GM13977 (cell line): Measurements from ENCODE around the gene INPP5D.

Source experiments
- DNase-seq: peaks from one replicate; pipeline ENCODE4 v3.0.0; 2012; ENCODE audit warnings: low spot score
- in situ Hi-C: fragments of 300-500 bp; cut with MboI; formaldehyde crosslinking; loops from one replicate; pipeline ENCODE4 v1.12.0; 2022; ENCODE audit warnings: low sequenced_read_pairs, low pct_unique_long_range_greater_than_20kb, mixed read lengths, inconsistent platforms; ENCODE audit not compliant: unreplicated experiment
- TF ChIP-seq, protein P1 (sequence below): IDR thresholded peaks from 2 replicates; pipeline ENCODE4 v1.5.1; 2012; ENCODE audit warnings: mild to moderate bottlenecking, control low read depth; ENCODE audit not compliant: insufficient read depth; ENCODE audit errors: extremely low read depth, missing control alignments

INPP5D gene

DNA sequence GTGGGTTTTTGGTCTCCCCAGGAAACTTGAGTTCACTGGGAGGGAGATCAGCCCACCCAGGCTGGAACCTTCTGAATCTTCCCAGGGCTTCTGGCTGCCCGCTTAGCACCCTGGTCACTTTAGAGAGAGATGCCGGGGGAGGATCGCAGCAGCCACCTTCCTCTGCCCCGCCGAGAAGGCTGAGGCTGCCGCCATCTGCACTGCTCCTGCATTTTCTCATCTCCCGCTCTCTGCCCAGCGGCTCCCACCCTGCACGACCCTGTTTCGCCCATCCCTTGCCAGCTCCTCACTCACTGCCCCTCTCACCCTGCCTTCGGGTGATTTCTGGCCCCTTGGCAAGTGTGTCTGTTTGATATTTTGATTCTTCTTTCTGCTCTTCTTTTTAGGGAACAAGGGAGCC, 108.8 kb downstream of the INPP5D start:
- in situ Hi-C loops = no loop called here
- TF ChIP-seq, protein P1, sequence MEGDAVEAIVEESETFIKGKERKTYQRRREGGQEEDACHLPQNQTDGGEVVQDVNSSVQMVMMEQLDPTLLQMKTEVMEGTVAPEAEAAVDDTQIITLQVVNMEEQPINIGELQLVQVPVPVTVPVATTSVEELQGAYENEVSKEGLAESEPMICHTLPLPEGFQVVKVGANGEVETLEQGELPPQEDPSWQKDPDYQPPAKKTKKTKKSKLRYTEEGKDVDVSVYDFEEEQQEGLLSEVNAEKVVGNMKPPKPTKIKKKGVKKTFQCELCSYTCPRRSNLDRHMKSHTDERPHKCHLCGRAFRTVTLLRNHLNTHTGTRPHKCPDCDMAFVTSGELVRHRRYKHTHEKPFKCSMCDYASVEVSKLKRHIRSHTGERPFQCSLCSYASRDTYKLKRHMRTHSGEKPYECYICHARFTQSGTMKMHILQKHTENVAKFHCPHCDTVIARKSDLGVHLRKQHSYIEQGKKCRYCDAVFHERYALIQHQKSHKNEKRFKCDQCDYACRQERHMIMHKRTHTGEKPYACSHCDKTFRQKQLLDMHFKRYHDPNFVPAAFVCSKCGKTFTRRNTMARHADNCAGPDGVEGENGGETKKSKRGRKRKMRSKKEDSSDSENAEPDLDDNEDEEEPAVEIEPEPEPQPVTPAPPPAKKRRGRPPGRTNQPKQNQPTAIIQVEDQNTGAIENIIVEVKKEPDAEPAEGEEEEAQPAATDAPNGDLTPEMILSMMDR = no peak
- DNase-seq = no peak

DNA sequence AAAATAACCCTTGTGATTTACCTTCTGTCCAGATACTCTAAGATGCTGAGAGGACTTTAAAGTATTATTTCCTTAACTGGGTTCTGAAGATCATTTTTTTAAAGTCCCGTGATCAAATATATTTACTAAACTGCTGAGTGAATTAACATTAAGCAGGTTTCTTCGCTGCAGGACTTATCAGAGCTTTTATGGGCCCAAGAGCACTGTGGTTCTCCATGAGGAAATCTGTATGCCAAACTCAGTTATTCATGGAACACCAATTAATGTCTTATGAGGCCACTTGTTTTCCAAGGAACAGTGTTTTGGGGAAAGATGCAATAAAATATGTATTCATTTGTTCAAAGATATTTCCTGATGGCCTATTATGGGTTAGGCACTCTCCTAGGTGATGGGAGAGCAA, 111.2 kb downstream of the INPP5D start:
- DNase-seq = no peak
- TF ChIP-seq, protein P1 = no peak
- in situ Hi-C loops = no loop called here

DNA sequence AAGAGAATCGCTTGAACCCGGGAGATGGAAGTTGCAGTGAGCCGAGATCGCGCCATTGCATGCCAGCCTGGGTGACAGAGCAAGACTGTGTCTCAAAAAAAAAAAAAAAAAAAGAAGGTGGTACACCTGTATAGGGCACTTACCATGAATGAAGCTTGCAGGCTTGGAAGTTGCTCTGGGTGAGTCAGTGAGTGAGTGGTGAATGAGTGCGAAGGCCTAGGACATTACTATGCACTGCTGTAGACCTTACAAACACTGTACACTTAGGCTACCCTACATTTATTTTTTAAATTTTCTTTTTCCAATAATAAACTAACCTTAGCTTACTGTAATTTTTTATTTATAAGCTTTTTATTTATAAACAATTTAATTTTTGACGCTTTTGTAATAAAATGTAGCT, 113.0 kb downstream of the INPP5D start:
- TF ChIP-seq, protein P1 = no peak
- no peak for DNase-seq
- in situ Hi-C loops = no loop called here

DNA sequence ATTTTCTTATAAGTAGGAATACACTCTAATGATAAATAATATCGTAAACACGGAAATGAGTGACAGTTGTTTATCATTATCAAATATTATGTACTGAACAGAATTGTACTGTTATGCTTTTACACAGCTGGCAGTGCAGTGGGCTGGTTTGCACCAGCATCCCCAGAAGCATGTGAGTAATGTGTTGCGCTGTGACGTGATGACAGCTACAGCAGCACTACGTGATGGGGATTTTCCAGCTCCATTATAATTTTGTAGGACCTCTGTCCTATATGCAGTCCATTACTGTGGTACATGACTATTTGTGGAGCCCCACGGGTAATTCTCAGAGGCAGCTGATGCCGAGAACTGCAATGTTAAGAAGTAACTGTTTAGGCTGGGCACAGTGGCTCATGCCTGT, 114.0 kb downstream of the INPP5D start:
- in situ Hi-C loops = no loop called here
- no peak for DNase-seq
- TF ChIP-seq, protein P1 = no peak

DNA sequence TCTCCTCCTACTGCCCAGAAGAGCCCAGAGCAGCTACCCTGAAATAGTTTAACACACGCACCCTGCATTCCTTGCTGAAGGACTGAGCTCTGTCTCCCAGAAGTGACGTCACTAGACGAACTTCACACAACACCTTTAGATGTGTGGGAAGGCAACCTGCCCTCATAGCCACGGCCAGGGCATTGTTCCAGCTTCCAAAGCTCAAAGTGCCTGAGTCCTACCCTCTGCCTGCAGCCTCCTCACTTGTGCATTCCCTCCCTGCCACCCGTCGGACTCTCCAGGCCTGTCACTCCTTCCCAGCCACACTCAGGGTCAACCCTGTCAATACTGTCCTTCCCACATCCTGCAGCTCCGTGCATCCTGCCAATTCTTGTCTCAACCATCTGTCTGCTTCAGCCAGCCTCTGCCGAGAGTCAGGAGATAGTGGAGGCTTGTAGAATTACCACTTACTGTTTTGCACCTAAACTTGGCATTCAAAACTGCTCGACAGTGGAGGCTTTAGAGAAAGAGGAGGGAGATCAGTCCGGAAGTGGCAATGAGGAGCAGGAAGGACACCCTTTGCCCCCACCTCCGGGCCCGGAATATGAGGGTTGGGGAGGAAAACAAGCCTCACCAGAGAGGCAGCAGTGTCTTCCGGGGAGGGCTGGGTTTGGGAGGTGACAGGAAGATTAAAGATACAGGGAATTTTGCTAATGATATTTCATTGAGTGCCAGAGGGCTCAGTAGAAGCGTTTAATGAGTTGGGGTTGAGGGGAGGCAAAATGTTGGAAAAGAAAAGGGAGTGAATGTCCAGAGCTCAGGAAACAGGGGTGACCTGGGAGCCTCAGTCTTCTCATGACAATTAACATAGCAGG, 119.1 kb downstream of the INPP5D start:
- DNase-seq = no peak
- in situ Hi-C loops = no loop called here
- TF ChIP-seq, protein P1 = no peak

DNA sequence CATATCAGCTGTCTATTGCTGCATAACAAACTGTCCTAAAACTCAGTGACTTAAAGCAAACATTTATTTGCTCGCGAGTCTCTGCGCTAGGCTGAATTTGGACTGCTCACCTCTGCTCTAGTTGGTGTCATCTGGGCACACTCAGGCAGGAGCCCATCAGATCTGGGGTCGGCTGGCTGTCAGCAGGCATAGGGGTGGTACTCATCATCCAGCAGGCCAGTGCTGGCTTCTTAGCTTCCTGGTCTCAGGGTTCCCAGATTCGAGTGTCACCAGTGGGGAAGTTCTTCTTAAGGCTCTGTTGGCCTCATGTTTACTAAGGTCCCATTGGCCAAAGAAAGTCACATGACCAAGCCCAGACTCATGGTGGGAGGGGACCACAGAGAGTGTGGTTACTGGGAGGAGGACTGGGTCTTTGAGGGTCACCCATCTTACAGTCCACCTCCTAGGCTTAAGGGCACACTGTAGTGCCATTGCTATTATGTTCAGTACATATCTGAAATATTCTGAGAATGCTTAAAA, 119.8 kb downstream of the INPP5D start:
- DNase-seq = no peak
- TF ChIP-seq, protein P1 = no peak
- in situ Hi-C loops = no loop called here
